Stimulated activated CD4-positive, alpha-beta T cell treated with anti-CD3 and anti-CD28 coated beads, Interleukin-12 subunit alpha, Interleukin-12 subunit beta, amount 100 ng/mL, for 24 hours (primary cell): Measurements from ENCODE around the gene CLCF1.

ENCODE experiments used
- DNase-seq, 2 experiments: peaks; one replicate each; pipeline ENCODE4 v3.0.0-alpha.2; 2020; ENCODE audit warnings: low read depth in 2 of 2

CLCF1 gene

DNA sequence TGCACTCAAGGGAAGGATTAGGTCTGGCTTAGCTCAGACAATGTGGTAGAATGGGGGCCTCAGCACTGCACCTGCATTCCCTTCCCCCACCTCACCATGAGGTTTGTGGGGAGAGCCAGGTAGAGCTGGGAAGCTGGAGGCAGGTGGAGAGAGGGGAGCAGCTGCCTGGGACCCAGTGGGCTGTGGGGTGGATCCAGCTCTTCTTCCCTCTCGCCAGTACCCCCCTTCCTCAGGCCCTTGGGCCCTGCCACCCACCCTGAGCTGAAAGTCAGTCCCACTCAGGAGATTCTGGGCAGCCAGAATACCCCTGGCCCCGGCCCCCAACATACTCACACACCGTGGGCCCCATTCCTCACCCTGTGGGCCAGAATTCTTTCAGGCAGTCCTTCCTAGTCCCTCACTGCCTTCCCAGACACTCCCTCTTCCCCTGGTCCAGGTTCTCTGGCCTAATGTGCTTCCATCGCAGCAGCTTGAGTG lies 17.0 kb downstream of the CLCF1 start:
- DNase-seq = no peak

DNA sequence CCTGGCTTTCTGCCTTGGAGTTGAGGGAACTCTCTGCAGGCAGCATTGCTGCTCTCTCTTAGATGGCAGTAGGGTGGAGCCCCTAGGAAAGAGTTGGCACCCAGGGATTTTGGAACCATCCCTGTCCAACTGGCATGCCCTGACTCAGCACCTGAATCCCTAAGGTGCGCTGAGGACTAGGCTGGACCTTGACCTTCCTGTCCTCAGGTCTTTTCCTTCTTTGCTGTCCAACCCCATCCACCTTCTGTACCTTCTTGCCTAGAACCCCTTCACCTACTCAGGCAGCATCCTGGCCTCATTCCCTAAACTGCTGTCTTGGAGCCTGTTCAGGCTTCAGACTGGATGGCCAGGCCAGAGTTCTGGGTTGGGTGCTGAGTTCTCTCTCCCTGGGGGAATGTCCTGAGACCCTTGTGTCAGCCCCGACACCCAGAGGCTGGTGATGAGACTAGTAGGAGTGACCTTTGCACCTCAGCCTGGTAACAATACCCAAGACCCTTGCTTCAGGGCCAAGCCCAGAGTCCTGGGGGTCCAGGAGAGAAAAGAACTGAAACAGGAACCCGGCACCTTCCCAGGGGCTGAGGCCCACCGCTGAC lies 17.5 kb downstream of the CLCF1 start:
- DNase-seq = no peak

DNA sequence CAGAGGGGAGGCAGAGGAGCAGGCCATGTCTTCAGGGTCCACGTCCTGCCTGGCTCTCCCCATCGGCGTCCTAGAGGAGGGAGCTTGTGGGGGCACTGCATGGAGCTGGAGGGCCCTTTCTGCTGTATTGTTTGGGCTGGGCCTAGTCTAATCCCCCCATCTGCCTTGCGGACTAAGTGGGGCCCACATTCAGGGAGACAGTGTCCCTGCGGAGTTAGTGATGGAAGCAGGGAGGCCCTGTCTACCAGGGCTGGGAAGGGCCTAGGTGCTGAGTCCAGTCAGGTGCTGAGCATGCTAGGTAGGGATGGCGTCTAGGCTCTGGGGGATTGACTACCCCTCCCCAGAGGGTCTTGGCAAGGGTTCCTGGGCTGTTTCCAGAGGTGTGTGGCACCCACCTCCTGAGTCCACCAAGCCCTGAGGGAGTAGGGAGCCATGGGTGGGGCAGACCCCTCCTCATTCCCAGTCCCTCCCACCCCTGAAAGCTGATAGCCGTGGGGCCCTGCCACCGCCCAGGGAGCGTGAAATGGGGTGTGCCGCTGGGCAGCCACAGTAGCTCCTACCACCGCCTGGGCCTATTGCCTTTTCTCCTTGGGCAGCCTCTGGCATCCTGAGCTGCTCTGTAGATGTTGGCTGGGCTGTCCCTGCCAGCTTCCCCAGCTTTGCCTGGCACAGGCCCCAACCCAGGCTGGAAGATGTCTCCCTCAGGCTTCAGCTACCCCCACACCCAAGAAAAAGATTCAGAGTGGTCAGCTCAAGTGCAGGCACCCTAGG lies 18.2 kb downstream of the CLCF1 start:
- DNase-seq = no peak

DNA sequence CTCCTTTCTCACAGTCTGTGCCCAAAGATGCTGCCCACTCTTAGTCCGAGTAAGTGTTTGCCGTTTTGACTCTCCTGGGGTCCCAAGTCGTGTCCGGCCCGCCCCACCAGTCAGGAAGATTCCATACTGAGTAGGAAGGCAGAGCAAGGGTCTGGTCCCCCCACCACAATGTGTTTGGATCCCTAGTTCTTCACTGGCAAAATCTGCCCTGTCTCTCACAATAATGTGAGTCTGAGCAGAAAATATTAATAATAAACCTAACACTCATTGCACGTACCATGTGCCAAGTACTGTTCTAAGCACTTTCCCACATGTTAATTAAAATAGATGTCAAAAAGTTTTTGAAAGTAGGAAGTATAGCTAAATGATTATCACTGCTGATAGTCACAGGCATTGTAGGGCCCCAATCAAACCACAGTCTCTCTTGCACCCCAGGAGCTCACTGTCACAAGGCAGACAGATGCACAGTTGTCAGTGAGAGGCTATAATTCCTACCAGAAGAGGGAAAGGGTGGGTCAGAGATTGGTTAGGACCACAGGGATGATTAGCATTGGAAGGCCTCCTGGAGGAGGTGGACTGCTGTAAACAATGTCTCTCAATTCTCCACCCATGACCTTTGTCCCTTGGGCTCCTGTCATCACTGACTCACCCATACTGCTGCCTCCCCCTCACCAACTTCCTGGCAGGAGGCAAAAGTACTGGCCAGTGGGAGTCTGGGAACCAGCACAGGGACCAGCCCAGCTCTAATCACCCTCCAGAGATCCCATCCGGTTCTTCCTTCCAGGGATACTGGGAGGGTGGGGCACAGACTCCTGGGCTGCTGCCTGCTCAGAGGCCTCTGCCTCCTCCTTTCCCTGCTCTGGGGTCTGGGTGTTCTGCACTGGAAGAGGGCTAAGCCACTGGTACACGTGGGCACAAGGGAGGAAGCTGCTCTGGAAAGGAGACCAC lies 19.0 kb downstream of the CLCF1 start:
- DNase-seq = no peak

DNA sequence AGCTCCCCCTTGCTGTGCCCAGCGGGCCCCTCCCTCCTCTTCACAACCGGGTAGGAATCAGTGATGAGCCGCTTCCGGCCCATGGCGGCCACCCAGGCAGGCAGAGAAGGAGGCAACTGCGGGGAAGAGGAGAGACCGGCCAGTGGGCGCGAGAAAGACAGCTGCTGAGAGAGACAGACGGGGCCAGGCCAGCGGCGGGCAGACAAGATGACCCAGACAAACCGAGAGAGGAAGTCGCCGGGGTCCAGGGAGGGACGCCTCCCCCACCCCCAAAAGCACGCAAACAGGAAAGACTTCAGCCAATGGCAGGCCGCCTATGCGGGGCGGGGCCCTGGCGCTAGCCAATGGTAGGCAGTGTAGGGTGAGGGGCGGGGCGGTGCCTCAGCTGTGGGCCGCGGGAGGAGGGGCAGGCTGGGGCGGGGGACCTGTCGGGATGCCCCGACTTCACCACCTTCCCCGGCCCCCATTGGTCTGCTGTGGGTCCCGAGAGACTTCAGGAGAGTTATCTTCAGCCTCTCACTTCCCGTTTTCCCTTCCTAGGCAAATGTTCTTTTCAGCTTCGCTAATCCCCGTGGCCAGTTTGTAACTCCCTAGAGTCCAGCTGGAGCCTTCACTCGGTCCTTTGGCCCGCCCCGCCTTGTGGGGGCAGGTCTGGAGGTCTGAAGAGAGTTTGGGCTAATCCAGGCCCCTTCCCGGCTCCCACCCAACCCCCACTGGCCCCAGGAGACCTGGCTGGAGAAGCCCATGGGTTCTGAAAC lies 19.9 kb downstream of the CLCF1 start, which contains the start of gene POLD4:
POLD4 (minus strand) TSS at position 230 of the 758 bp plus-strand sequence; CDS start at position 83, 147 bp downstream.
- peak; percentile 87 to 97 for DNase-seq

DNA sequence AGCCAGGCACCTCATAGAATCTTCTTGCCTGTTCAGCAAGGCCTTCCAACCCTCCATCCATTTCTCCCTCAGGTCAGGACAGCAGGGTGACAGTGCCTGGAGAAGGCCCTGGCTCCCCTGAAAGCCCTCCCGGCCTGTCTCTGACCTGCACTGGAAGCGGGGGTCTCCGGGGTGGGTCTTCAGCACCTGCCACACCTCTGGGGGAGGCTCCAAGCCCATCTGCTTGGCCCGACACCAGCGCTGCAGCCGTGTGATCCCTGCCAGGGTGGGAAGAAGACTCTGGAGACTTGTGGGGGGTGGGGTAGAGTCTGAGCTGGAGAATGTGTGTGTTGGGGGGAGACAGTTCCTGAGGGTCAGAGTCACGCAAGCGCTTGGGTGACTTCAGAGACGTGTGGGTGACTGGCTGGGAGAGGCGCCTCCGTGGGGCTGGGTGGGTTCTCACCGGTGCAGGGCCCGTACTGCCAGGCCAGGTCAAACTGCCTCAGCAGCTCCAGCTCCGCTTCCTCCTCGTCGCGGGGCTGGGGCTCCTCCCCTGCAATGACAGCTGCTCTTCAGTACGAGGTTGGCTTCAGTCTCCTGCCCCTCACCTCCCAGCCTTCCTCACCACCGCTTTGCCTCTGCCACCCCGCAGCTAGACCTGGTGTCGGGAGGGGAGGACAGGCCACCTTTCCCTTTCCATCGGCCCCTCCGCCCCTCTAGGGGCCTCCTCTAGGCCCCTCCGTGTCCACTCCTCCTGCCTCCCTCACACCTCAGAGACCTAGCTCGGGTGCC lies 20.7 kb downstream of the CLCF1 start:
- DNase-seq = no peak

DNA sequence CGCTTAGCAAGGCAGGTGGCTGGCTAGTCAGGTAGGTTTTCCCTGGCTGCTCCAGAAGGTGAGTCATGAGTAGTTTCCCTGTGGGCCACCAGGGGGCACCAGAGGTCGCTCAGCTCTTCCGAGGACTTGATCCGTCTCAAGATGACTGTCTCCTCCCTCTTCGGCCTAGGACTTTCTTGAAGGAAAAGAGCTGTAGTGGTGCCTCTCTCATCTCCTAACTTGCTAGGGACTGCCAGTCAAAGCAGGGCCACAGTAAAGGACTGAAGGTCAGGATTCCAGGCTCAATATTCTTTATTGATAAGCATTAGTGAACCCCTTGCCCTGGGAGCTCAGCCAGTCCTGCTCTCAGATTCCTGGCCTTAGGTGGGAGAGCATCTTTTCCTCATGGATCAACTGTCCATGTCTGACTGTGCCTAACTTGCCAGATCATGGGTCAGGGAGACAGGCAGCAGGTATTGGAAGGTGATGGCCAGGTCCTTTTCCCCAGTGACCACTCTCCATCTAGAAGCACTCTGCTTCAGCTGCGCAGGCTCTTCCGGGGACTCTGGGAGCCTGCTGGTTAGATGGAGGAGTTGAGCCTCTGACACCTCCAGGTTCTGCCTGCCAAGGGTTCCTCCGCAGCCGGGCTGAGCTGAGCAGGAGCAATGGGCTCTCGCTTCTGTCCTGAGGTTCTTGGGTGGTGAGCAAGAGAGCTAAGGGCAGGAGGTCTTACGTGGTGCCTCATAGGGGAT lies 22.0 kb downstream of the CLCF1 start:
- peak; percentile 37 to 48 for DNase-seq

DNA sequence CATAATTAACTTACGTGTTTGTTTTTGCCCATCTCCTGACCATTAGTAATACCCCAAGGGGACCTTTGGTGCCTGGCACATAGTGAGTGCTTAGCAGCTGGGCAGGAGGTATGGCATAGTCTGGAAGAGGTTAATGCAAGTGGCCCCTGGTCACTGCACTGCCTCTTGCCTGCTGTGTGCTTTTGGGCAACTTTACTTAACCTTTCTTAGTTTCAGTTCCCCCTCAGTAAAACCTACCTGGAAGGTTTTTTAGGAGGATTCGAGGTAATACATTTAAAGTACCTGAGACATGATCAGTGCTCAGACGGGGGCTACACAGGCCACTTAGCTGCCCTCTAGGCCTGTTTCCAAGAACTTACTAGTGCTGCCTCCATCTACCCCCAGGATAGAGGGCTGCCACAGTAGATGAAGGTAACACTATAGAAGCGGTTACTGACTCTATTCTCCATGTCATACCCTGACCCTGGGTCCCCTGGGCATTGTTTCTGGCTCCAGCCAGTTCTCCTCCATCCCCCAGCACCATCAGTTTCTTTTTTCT lies 23.4 kb downstream of the CLCF1 start:
- no peak for DNase-seq

DNA sequence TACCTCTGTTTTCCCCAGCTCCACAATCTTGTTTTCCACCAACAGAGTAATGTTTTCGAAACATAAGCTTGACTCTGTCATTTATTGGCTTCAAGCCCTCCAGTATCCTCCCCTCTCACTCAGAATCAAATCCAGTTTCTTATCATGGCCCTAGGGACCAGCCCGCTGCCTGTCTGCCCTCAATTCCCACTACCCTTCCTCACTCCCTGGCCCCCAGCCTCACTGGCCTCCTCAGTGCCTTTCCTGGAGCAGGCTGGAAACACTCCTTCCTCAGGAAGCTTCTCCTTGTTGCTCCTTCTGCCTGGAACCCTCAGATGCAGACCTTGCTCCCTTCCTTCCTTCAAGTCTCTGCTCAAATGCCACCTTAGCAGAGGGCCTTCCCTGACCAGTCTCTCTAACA lies 23.9 kb downstream of the CLCF1 start:
- DNase-seq = no peak

DNA sequence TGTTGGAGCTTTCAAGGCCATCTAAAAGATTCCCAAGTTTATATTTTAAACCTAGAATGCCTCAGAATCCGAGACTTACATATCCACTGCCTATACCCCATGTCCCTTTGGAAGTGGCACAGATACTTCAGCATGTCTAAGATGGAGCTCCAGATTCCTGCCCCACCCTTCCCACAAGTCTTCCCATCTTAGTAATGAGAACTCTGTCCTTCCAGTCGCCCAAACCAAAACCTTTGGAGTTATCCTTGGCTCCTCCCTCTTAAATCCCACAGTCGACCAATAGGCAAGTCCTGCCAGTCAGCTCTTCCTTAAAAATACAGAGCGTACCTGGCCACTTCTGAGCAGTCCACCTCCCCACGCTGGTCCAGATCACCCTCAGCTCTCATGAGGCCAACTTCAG lies 24.4 kb downstream of the CLCF1 start:
- DNase-seq = no peak

DNA sequence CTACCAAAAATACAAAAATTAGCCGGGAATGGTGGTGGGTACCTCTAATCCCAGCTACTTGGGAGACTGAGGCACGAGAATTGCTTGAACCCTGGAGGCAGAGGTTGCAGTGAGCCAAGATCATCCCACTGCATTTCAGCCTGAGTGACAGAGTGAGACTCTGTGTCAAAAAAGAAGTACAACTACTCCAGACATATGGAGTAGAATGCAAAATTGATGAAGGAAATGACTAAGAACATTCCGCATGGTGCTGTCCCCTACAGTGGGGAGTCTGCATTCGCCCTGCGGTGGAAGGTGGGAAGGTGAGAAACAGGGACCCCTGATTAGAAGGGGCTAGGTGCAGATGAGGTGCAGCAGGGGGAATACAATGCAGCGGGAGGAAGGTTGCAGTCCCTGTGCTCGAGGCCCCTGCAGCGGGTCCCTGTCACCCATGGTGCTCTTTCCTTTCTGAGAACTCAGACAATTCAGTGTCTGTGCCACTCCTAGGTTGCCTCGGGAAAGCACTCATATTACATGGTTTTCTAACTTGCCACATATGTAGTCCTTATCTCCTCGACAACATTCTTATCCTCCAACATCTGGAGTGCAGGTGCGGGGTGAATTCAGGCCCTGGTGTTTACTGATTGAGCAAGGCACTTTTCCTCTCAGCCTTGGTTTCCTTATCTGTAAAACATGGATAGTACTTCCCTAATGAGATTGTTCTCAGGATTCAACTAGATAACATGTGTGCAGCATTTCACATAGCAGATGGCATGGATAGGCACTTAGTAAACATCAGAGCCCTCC lies 25.2 kb downstream of the CLCF1 start:
- DNase-seq = no peak

DNA sequence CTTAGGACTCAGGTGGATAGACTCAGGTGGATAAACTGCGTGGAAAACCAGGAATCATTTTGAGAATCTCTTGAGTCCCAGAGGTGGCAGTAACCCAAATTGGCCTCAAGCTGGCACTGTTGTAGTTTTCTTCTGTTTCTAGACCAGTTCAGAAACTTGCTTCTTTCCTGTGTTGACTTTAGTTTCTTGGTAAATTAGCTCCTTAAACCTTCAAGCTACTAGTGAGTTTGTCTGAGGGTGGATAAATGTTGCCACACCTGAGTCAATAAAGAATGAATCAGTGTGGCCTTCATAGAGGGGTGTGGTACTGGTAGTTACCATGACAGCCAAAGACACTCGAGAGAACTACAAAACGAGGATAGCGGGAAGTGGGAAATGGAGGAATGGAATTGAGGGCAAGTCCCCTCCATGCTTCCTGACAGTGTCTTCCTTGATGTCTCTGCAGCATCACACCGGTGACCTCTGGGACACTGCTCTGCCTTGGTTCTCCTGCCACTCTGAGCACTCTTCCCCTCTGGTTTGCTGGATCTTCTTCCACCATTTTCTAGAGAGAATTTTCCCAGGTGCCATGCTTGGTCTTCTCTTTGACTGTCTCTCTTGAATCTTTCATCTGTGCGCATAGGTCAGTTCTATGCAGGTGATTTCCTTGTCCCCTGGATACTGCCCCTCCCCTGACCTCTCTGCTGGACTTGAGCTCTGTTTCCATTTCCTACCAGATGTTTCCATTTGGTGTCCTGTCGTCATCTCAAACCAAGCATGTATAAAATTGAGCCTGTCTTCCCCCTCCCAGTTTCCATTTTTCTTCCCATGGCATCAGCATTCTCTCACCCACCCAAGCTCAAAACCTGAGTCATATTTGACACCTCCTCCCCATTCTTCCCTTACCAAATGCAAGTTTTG lies 27.2 kb downstream of the CLCF1 start:
- no peak for DNase-seq

DNA sequence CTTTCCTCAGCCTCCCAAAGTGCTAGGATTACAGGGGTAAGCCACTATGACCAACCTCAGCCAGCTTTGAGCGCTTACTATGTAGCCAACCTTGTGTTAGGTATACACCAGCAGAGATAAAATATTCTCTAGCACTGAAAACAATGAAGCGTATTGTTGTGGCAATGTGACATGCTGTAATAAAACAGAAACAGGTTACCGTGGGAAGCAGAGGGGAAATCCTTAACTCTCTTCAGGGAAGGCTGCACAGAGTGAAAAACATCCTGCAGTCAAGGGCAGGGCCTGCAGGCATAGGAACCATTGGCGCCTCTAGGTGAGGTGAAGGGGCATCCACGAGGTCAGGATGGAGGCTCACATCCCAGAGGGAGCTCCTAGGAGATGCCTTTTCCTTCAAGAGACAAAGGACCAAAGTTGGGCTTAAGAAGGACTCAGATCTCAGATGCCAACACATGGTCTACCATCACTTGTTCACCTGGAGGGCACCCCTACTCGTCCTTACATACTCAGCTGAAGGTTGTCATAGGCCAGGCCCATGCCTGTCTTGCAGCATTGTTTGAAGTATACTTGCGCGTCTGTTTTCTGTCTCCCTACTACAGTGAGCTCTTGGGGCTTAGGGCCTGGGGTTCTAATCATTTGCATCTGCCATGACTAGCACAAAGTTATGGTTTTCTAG lies 28.0 kb downstream of the CLCF1 start:
- DNase-seq = no peak

DNA sequence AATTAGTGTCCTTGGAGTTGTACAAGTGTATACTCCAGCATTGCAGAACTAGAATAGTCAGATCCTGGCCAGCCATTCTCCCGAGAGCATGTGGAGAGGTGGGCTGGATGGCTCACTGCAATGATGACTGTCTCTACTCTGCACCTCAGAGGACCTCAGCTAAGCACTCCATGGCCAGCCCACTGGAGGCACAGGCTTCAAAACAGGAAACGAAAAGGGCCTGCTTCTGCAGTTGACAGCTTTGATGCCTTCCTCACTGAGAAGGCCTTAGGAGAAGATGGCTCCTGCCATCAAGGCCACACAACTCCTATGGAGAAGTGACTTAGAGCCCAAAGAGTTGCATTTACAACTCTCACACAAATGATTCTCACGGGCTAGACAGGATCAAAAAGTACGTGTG lies 29.1 kb downstream of the CLCF1 start:
- DNase-seq = no peak

DNA sequence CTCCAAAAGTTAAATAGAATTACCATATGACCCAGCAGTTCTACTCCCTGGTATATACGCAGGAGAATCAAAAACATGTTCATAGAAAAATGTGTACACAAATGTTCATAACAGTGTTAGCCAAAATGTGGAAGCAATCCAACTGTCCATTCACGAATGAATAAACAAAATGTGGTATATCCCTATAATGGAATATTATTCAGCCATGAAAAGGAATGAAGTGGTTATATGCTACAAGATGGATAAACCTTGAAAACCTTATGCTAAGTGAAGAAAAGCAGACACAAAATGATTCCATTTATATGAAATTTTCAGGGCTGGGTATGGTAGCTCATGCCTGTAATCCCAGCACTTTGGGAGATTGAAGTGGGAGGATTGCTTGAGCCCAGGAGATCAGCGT lies 36.1 kb downstream of the CLCF1 start:
- no peak for DNase-seq

DNA sequence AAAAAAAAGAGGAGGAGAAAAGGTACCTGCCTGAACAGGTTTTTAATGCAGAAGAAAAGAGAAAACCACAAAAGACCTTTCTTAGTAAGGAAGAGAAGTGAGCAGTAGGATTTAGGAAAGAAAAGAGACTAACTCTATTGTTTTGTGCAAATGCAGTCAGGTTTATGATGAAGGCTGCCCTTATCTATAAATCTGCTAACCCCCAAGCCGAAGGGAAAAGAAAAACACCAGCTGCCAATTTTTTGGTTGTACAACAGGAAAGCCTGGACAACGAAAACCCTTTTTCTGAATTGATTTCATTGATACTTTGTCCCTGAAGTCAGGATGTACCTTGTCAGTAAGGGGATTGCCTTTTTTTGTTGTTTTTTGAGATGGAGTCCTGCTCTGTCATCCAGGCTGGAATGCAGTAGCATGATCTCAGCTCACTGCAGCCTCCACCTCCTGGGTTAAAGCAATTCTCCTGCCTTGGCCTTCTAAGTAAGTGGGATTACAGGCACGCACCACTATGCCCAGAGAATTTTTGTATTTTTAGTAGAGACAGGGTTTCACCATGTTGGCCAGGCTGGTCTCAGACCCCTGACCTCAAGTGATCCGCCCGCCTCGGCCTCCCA lies 41.2 kb downstream of the CLCF1 start:
- DNase-seq = no peak

DNA sequence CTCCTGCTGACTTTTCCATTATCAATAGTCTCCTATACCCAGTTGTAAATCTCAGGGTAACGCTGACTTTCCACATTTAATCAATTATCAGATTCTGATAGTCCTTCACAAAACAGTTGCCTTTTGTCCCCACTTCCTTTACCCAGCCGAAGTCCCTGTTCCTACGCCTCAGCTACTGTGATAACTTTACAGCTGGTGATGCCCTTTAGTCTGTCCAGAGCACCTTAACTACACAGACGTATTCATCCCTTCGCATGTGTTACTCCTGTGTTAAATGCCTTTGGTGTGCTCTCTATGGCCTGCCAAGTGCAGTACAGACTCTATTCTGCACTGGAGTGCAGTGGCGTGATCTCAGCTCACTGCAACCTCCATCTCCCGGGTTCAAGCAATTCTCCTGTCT lies 49.9 kb downstream of the CLCF1 start:
- DNase-seq = no peak
